ENCODE results near the gene TMEM18. TPM values are rescaled to one million over a fixed set of nuclear protein-coding genes. Genes with fewer than 3 reads are reported as not detected.

The TMEM18 gene
- polyA plus RNA-seq, 4 donors = 55.7 to 62.0 (median 57.8) TPM

GRCh38 chr2:623130-623922 lies 53.9 kb downstream of the TMEM18 start:
- no peak for DNase-seq (ENCODE audit: low read depth in 4 of 4, low spot score in 3 of 4)

DNA sequence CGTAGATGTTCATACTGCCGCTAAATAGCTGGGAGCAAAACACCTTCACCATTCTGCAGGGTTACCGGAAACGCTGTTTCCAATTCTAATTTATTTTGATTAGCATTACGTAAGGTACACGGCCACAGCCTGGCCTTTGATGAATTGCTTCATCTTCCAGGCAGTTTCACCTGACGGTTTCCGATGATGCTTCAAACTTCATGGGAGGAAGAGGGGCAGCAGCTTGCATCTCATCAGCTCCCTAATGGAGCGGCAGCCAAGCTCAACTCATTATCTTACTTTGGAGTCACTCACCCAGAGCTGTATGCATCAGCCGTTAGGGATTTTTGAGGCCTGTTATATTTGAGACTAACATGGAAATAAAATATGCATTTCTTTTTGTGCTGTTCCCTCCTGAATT lies 54.8 kb downstream of the TMEM18 start:
- no peak for DNase-seq (ENCODE audit: low read depth in 4 of 4, low spot score in 3 of 4)

- DNase-seq (ENCODE audit: low read depth in 4 of 4, low spot score in 3 of 4) = no peak
These were observed 55.7 kb downstream of the TMEM18 start for GRCh38 chr2:621303-622099.

GRCh38 chr2:620471-621302 lies 56.5 kb downstream of the TMEM18 start:
- no peak for DNase-seq (ENCODE audit: low read depth in 4 of 4, low spot score in 3 of 4)

DNA sequence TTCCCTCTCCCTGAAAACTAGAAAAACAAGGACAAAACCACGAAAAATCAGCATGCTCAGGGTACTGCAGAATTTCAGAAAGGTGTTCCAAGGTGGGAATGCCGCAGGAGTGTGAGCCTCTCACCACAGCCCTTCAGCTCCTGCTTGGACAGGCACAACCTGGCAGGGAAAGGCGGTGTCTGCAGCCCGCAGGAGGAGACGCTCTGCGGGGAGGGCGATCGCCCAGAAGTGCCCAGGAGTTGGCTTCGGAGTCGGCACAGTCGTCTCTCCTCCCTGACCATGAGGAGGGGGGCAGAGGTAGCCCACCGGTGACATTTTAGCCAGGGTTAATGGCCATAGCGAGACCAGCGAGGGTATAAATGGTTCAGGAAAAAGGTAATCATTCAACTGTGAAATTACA lies 57.2 kb downstream of the TMEM18 start:
- DNase-seq (ENCODE audit: low read depth in 4 of 4, low spot score in 3 of 4) = no peak

- no peak for DNase-seq (ENCODE audit: low read depth in 4 of 4, low spot score in 3 of 4)
These were observed 58.7 kb downstream of the TMEM18 start for GRCh38 chr2:618422-618990.

- no peak for DNase-seq (ENCODE audit: low read depth in 4 of 4, low spot score in 3 of 4)
These were observed 59.2 kb downstream of the TMEM18 start for GRCh38 chr2:618005-618404.
